Ishikawa (cell line): ENCODE data around the gene ATP10A.

Experiments used
- CEBPB ChIP-seq: IDR thresholded peaks from 2 replicates; pipeline ENCODE4 v1.6.1; 2012
- CREB1 ChIP-seq: IDR thresholded peaks from 2 replicates; pipeline ENCODE4 v1.6.1; 2012; ENCODE audit warnings: low read depth
- EGR1 ChIP-seq: IDR thresholded peaks from 2 replicates; pipeline ENCODE4 v1.6.1; 2012
- EP300 ChIP-seq: IDR thresholded peaks from 2 replicates; pipeline ENCODE4 v1.6.1; 2012; ENCODE audit warnings: borderline replicate concordance
- FOXM1 ChIP-seq: IDR thresholded peaks from 2 replicates; pipeline ENCODE4 v1.6.1; 2012; ENCODE audit warnings: low read depth, borderline replicate concordance
- MAX ChIP-seq: IDR thresholded peaks from 2 replicates; pipeline ENCODE4 v1.6.1; 2012
- NFIC ChIP-seq: IDR thresholded peaks from 2 replicates; pipeline ENCODE4 v1.6.1; 2012
- RAD21 ChIP-seq: IDR thresholded peaks from 2 replicates; pipeline ENCODE4 v1.6.1; 2012; ENCODE audit warnings: low read depth
- TAF1 ChIP-seq: IDR thresholded peaks from 2 replicates; pipeline ENCODE4 v1.6.1; 2012; ENCODE audit warnings: low read depth, mild to moderate bottlenecking
- TCF12 ChIP-seq: IDR thresholded peaks from 2 replicates; pipeline ENCODE4 v1.6.1; 2012; ENCODE audit warnings: low read depth
- TEAD4 ChIP-seq: IDR thresholded peaks from 2 replicates; pipeline ENCODE4 v1.6.1; 2012
- YY1 ChIP-seq: IDR thresholded peaks from 2 replicates; pipeline ENCODE4 v1.6.1; 2012; ENCODE audit warnings: low read depth
- ZBTB7A ChIP-seq: IDR thresholded peaks from 2 replicates; pipeline ENCODE4 v1.6.1; 2012; ENCODE audit warnings: low read depth
- TF ChIP-seq, protein P1 (sequence below): IDR thresholded peaks from 2 replicates; pipeline ENCODE4 v1.6.1; 2012; ENCODE audit warnings: low read depth, mild to moderate bottlenecking
- TF ChIP-seq, protein P2 (sequence below): IDR thresholded peaks from 2 replicates; pipeline ENCODE4 v1.6.1; 2012

Gene ATP10A

DNA sequence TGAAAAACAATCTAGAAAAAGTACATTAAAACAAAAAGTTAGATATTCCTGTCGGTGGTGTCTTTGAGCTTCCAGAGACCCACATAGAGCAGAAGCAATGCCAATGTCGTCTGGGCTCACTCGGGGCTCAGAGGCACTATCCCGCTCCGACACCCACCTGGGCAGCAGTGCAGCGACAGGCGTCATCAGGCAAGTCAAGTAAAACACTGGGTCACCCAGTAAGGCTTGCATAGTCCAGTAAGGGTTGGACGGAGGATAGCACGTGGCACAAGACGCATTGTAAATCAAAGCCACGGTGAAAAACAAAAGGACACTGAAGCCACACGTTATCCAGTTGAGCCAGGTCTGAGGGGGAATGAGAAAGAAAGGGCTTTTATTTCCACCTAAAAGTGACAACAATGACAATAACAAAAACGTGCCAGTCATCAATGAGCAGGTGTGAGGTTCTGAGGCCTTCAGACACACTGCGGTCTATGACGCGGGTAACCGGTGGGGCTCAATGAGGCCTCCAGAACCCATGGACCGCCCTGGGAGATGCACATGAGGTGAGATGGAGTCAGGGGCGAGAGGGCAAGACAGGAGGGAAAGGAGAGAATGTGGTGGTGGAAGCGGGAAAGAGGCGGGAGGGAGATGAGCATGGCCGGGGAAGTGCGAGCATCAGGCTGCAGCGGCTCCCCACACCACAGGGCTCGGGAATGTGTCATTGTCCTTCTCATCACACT lies 183.0 kb downstream of the ATP10A start:
- TF ChIP-seq TAF1: no peak
- TF ChIP-seq NFIC: no peak

GRCh38 chr15:25679492-25679891 lies 183.6 kb downstream of the ATP10A start:
- TF ChIP-seq MAX: no peak
- TF ChIP-seq, protein P1, sequence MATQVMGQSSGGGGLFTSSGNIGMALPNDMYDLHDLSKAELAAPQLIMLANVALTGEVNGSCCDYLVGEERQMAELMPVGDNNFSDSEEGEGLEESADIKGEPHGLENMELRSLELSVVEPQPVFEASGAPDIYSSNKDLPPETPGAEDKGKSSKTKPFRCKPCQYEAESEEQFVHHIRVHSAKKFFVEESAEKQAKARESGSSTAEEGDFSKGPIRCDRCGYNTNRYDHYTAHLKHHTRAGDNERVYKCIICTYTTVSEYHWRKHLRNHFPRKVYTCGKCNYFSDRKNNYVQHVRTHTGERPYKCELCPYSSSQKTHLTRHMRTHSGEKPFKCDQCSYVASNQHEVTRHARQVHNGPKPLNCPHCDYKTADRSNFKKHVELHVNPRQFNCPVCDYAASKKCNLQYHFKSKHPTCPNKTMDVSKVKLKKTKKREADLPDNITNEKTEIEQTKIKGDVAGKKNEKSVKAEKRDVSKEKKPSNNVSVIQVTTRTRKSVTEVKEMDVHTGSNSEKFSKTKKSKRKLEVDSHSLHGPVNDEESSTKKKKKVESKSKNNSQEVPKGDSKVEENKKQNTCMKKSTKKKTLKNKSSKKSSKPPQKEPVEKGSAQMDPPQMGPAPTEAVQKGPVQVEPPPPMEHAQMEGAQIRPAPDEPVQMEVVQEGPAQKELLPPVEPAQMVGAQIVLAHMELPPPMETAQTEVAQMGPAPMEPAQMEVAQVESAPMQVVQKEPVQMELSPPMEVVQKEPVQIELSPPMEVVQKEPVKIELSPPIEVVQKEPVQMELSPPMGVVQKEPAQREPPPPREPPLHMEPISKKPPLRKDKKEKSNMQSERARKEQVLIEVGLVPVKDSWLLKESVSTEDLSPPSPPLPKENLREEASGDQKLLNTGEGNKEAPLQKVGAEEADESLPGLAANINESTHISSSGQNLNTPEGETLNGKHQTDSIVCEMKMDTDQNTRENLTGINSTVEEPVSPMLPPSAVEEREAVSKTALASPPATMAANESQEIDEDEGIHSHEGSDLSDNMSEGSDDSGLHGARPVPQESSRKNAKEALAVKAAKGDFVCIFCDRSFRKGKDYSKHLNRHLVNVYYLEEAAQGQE: no peak
- no peak for TF ChIP-seq EP300
- TF ChIP-seq TCF12: no peak
- no peak for TF ChIP-seq ZBTB7A
- no peak for TF ChIP-seq TAF1

DNA sequence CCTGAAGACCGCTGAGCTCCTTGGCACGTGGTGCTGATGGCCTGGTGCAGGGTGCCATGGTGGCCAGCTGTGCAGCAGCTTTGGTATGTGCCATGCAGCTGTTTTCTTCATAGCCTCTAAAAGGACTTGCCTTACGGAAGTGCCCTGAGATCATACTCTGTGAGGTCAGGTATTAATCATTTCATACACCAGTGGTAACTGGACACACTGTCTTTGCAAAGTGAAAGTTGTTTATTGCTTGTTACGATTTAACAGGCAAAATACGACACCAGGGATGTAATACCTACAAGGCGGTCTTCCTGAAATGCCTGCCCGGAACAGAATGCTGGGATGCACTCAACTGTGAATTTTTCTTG lies 184.6 kb downstream of the ATP10A start:
- TF ChIP-seq NFIC (no peak), YY1 (no peak), MAX (no peak), FOXM1 (no peak), TEAD4 (no peak)

GRCh38 chr15:25677719-25678499 lies 185.2 kb downstream of the ATP10A start:
- no peak for TF ChIP-seq YY1
- no peak for TF ChIP-seq EP300
- TF ChIP-seq, protein P2, sequence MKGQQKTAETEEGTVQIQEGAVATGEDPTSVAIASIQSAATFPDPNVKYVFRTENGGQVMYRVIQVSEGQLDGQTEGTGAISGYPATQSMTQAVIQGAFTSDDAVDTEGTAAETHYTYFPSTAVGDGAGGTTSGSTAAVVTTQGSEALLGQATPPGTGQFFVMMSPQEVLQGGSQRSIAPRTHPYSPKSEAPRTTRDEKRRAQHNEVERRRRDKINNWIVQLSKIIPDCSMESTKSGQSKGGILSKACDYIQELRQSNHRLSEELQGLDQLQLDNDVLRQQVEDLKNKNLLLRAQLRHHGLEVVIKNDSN: no peak
- no peak for TF ChIP-seq FOXM1
- TF ChIP-seq CREB1: no peak

- TF ChIP-seq NFIC (no peak), TAF1 (no peak), EP300 (no peak), TCF12 (no peak), YY1 (no peak), CEBPB (no peak), FOXM1 (no peak), EGR1 (no peak)
- TF ChIP-seq, protein P2: no peak
These were observed 187.1 kb downstream of the ATP10A start for GRCh38 chr15:25676070-25676469.

GRCh38 chr15:25675396-25675795 lies 187.7 kb downstream of the ATP10A start:
- TF ChIP-seq CREB1: no peak
- no peak for TF ChIP-seq FOXM1

DNA sequence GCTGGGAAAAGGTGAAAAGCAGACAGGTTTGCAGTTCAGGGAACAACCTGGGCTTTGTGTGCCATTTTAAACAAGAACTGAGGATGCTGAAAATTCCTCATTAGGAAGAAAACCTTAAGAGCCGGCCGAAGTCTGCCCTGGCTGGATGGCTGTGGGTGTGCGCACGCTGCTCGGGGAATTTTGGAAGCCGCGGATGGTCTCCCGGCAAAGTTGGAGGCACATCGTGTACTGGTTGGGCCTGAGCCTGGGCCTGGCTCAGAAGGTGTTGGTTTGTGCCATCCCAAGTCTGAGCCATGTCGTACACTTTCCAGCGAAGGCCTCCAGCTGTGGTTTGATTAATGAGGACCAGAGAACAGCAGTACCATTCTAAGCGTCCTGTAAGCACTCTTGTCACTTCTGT lies 188.2 kb downstream of the ATP10A start:
- TF ChIP-seq EGR1 (no peak), NFIC (no peak), ZBTB7A (no peak), TCF12 (no peak), CREB1 (no peak), FOXM1 (no peak)

GRCh38 chr15:25673972-25674371 lies 189.2 kb downstream of the ATP10A start:
- no peak for TF ChIP-seq NFIC
- no peak for TF ChIP-seq CREB1
- TF ChIP-seq YY1: no peak
- TF ChIP-seq TEAD4: no peak
- TF ChIP-seq EP300: no peak
- TF ChIP-seq CEBPB: no peak
- TF ChIP-seq, protein P2: no peak
- TF ChIP-seq, protein P1: no peak
- TF ChIP-seq TAF1: no peak
- no peak for TF ChIP-seq ZBTB7A
- no peak for TF ChIP-seq RAD21
- no peak for TF ChIP-seq MAX
- TF ChIP-seq TCF12: no peak
- TF ChIP-seq FOXM1: no peak
- no peak for TF ChIP-seq EGR1
